ENCODE results near the gene CDK17.

CDK17 gene

DNA sequence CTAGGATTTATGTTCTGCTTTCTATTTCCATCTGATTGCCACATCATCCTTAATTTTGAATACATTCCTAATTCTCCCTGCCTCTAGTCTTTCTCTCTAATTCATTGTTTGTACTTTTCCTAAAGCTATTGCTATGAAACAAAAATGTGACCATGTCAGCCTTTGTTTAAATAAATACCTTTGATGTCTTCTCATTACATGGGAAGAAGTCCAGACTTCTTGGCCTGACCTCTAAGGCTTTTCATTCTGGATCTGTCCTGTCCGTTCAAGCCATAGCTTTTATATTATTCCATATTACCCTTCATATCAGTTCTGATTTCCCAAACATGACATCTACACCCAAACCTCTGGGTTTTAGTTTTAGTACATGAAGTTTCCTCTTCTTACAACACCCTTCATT, 91.4 kb downstream of the CDK17 start:
- H3F3A ChIP-seq (ENCODE audit: low read depth) = no peaks in the 10 kb centered on the region
- H3K9ac ChIP-seq (ENCODE audit: low read depth, low read length, poor library complexity, severe bottlenecking) = no peak overlapping the region
- H3K4me2 ChIP-seq (ENCODE audit: low read depth, low read length, poor library complexity, severe bottlenecking) = no peak overlapping the region
- no peaks in the 10 kb centered on the region for H3K9me3 ChIP-seq (ENCODE audit: insufficient read depth, low read depth, low read length)
- H4K20me1 ChIP-seq (ENCODE audit: insufficient read depth, low read length, poor library complexity, severe bottlenecking) = no peaks in the 10 kb centered on the region
- H3K4me3 ChIP-seq (ENCODE audit: low read length, poor library complexity, severe bottlenecking) = no peak overlapping the region
- no peaks in the 10 kb centered on the region for H3K9me2 ChIP-seq (replicated peaks; ENCODE audit: low read depth, low read length)
- no peaks in the 10 kb centered on the region for H3K4me1 ChIP-seq (ENCODE audit: insufficient read depth, low read length, poor library complexity, severe bottlenecking)
- H3K27me3 ChIP-seq (ENCODE audit: insufficient read depth, low read length, poor library complexity, severe bottlenecking) = no peaks in the 10 kb centered on the region
- TF ChIP-seq, protein P1, sequence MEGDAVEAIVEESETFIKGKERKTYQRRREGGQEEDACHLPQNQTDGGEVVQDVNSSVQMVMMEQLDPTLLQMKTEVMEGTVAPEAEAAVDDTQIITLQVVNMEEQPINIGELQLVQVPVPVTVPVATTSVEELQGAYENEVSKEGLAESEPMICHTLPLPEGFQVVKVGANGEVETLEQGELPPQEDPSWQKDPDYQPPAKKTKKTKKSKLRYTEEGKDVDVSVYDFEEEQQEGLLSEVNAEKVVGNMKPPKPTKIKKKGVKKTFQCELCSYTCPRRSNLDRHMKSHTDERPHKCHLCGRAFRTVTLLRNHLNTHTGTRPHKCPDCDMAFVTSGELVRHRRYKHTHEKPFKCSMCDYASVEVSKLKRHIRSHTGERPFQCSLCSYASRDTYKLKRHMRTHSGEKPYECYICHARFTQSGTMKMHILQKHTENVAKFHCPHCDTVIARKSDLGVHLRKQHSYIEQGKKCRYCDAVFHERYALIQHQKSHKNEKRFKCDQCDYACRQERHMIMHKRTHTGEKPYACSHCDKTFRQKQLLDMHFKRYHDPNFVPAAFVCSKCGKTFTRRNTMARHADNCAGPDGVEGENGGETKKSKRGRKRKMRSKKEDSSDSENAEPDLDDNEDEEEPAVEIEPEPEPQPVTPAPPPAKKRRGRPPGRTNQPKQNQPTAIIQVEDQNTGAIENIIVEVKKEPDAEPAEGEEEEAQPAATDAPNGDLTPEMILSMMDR (conservative IDR thresholded peaks at IDR 0.05; ENCODE audit: low read length) = no peak
- no peak for TF ChIP-seq EZH2phosphoT487 (IDR thresholded peaks at IDR 0.05; ENCODE audit: borderline replicate concordance)
- H3K36me3 ChIP-seq (ENCODE audit: insufficient read depth, low read length) = peaks cover 32% of the 10 kb centered on the region
- peaks cover 15% of the 10 kb centered on the region for H3K79me2 ChIP-seq (ENCODE audit: insufficient read depth, low read length)
- H2AFZ ChIP-seq (ENCODE audit: low read length) = no peak overlapping the region

DNA sequence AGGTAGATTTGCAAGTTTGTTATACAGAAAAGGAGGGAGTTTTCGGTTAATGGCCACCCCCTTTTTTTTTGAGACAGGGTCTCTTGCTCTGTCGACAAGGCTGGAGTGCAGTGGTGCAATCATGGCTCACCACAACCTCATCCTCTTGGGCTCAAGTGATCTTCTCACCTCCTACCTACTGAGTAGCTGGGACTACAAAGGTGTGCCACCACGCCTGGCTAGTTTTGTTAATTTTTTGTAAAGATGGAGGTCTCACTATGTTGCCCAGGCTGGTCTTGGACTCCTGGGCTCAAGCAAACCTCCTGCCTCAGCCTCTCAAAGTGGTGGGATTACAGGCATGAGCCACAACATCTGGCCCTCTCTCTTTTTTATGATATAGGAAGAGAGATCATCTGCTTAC, 94.6 kb downstream of the CDK17 start:
- Histone ChIP-seq H3K9me3 (ENCODE audit: insufficient read depth, low read depth, low read length) (no peaks in the 10 kb centered on the region), H3F3A (ENCODE audit: low read depth) (no peaks in the 10 kb centered on the region), H3K27me3 (ENCODE audit: insufficient read depth, low read length, poor library complexity, severe bottlenecking) (no peaks in the 10 kb centered on the region), H3K4me1 (ENCODE audit: insufficient read depth, low read length, poor library complexity, severe bottlenecking) (no peaks in the 10 kb centered on the region), H4K20me1 (ENCODE audit: insufficient read depth, low read length, poor library complexity, severe bottlenecking) (no peaks in the 10 kb centered on the region), H3K9me2 (replicated peaks; ENCODE audit: low read depth, low read length) (no peaks in the 10 kb centered on the region), H3K79me2 (ENCODE audit: insufficient read depth, low read length) (peaks cover 9% of the 10 kb centered on the region; the same call in 1 of the 2 replicates), H3K36me3 (ENCODE audit: insufficient read depth, low read length) (peaks cover 9% of the 10 kb centered on the region), H3K4me2 (ENCODE audit: low read depth, low read length, poor library complexity, severe bottlenecking) (no peak overlapping the region), H2AFZ (ENCODE audit: low read length) (no peak overlapping the region), H3K4me3 (ENCODE audit: low read length, poor library complexity, severe bottlenecking) (no peak overlapping the region), H3K9ac (ENCODE audit: low read depth, low read length, poor library complexity, severe bottlenecking) (no peak overlapping the region)
- TF ChIP-seq, protein P1 (conservative IDR thresholded peaks at IDR 0.05; ENCODE audit: low read length) = no peak
- TF ChIP-seq EZH2phosphoT487 (IDR thresholded peaks at IDR 0.05; ENCODE audit: borderline replicate concordance) = no peak

GRCh38 chr12:96303653-96304052, 96.6 kb downstream of the CDK17 start:
- Histone ChIP-seq H3K9me3 (ENCODE audit: insufficient read depth, low read depth, low read length) (no peaks in the 10 kb centered on the region), H3K4me2 (ENCODE audit: low read depth, low read length, poor library complexity, severe bottlenecking) (no peak overlapping the region), H3K79me2 (ENCODE audit: insufficient read depth, low read length) (peaks cover 9% of the 10 kb centered on the region; the same call in 1 of the 2 replicates), H3K36me3 (ENCODE audit: insufficient read depth, low read length) (peaks cover 11% of the 10 kb centered on the region), H3K27me3 (ENCODE audit: insufficient read depth, low read length, poor library complexity, severe bottlenecking) (no peaks in the 10 kb centered on the region), H2AFZ (ENCODE audit: low read length) (no peak overlapping the region), H3K4me1 (ENCODE audit: insufficient read depth, low read length, poor library complexity, severe bottlenecking) (no peaks in the 10 kb centered on the region), H3K9me2 (replicated peaks; ENCODE audit: low read depth, low read length) (no peaks in the 10 kb centered on the region), H3K4me3 (ENCODE audit: low read length, poor library complexity, severe bottlenecking) (no peak overlapping the region), H3K9ac (ENCODE audit: low read depth, low read length, poor library complexity, severe bottlenecking) (no peak overlapping the region), H3F3A (ENCODE audit: low read depth) (no peaks in the 10 kb centered on the region), H4K20me1 (ENCODE audit: insufficient read depth, low read length, poor library complexity, severe bottlenecking) (no peaks in the 10 kb centered on the region)
- TF ChIP-seq EZH2phosphoT487 (IDR thresholded peaks at IDR 0.05; ENCODE audit: borderline replicate concordance) = no peak
- TF ChIP-seq, protein P1 (conservative IDR thresholded peaks at IDR 0.05; ENCODE audit: low read length) = no peak
